Left lung (tissue), 10 donors: ENCODE results near the gene MAN1C1. TPM values are rescaled to one million over a fixed set of nuclear protein-coding genes. Genes with fewer than 3 reads are reported as not detected.

ENCODE experiments used
- ATAC-seq: fragments of 200-7000 bp; cut with Tn5 transposase; one replicate; pipeline ENCODE4 v1.9.1; 2020; ENCODE audit warnings: moderate library complexity
- DNase-seq, 4 donors: peaks; one replicate each; pipeline ENCODE4 v3.0.0-alpha.2; 2013 to 2020
- H3K27ac ChIP-seq, 2 donors: fragments of 200-600 bp; sonication (generic) in 1 of 2; one replicate each; pipeline versions ENCODE4 v1.5.0 to v1.8.0; 2020 to 2021
- H3K27me3 ChIP-seq, 2 donors: fragments of 200-600 bp; sonication (generic) in 1 of 2; one replicate each; pipeline versions ENCODE4 v1.5.0 to v1.8.0; 2020 to 2021
- H3K36me3 ChIP-seq, 2 donors: fragments of 200-600 bp; sonication (generic) in 1 of 2; one replicate each; pipeline versions ENCODE4 v1.5.0 to v1.8.0; 2020 to 2021
- H3K4me1 ChIP-seq, 2 donors: fragments of 200-600 bp; one replicate each; pipeline ENCODE4 v1.8.0; 2021
- H3K4me3 ChIP-seq, 2 donors: fragments of 200-600 bp; sonication (generic) in 1 of 2; one replicate each; pipeline versions ENCODE4 v1.5.0 to v1.8.0; 2020 to 2021; ENCODE audit warnings: mild to moderate bottlenecking in 1 of 2
- H3K9me3 ChIP-seq, 2 donors: fragments of 200-600 bp; sonication (generic) in 1 of 2; one replicate each; pipeline versions ENCODE4 v1.5.0 to v1.8.0; 2020 to 2021
- intact Hi-C, 2 donors: fragments of 100-400 bp; cut with DNase I; formaldehyde crosslinking; loops; one replicate each; pipeline versions ENCODE4 v1.11.2 to v1.14.2; 2022
- polyA plus RNA-seq, 6 donors: library from polyadenylated mRNA; unstranded; fragments of 120-200 nt; gene quantifications; one replicate each; pipeline ENCODE4 v1.2.1, GENCODE V29; 2013; ENCODE audit not compliant: insufficient read length in 6 of 6
- total RNA-seq, 2 donors: library from RNA; stranded (reverse); fragmentation: NEBNext Ultra II Directional; extraction: Animal tissue kit (Norgen Biotek cat#: 25700); gene quantifications; one replicate each; pipeline ENCODE4 v1.2.1, GENCODE V29; 2021
- TF ChIP-seq, protein P1 (sequence below), 2 donors: fragments of 200-600 bp; sonication (generic) in 1 of 2; IDR thresholded peaks; one replicate each; pipeline versions ENCODE4 v1.5.0 to v1.8.0; 2021; ENCODE audit warnings: antibody characterized with exemption in 2 of 2
- donor health status: DM: no; HTN: yes; CAD: no.
- donor health status: DM: no; HTN: no; CAD: no.

The MAN1C1 gene
- total and polyA plus RNA-seq, 8 donors: 14.9 to 20.3 (median 16.1) TPM

DNA sequence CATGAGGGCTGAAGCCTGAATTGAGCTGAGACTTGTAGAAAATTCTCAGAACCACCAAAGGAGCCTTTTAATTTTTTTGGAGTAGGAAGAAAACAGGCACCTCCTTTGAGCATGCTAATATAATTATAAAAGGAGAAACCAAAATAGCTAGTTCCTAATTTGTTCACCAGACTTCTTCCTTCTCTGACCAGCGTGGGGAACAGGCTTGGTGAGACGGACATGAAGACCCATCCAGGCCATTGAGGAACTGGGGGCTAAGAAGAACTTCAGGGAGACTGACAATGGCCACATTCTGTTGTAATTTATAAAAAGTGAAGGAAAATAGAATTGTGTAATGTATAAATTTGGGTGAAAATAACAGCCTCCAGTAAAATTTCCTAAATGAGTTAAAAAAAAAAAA, 62.6 kb downstream of the MAN1C1 start:
- no peak for ATAC-seq
- H3K4me3 ChIP-seq: no peak overlapping the region
- intact Hi-C loops: no loop called here
- no peaks in the 10 kb centered on the region for H3K9me3 ChIP-seq
- H3K27me3 ChIP-seq: no peaks in the 10 kb centered on the region
- no peak for DNase-seq
- TF ChIP-seq, protein P1, sequence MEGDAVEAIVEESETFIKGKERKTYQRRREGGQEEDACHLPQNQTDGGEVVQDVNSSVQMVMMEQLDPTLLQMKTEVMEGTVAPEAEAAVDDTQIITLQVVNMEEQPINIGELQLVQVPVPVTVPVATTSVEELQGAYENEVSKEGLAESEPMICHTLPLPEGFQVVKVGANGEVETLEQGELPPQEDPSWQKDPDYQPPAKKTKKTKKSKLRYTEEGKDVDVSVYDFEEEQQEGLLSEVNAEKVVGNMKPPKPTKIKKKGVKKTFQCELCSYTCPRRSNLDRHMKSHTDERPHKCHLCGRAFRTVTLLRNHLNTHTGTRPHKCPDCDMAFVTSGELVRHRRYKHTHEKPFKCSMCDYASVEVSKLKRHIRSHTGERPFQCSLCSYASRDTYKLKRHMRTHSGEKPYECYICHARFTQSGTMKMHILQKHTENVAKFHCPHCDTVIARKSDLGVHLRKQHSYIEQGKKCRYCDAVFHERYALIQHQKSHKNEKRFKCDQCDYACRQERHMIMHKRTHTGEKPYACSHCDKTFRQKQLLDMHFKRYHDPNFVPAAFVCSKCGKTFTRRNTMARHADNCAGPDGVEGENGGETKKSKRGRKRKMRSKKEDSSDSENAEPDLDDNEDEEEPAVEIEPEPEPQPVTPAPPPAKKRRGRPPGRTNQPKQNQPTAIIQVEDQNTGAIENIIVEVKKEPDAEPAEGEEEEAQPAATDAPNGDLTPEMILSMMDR (IDR thresholded peaks at IDR 0.05): no peak
- H3K4me1 ChIP-seq: peaks cover 0 to 8% of the 10 kb centered on the region in 2 donors
- no peaks in the 10 kb centered on the region for H3K36me3 ChIP-seq
- no peak overlapping the region for H3K27ac ChIP-seq

GRCh38 chr1:25680701-25681100, 64.1 kb downstream of the MAN1C1 start:
- ATAC-seq (no peak), DNase-seq (no peak)
- TF ChIP-seq, protein P1 (IDR thresholded peaks at IDR 0.05): no peak
- no peak overlapping the region for H3K4me3 ChIP-seq
- intact Hi-C loops: no loop called here
- no peaks in the 10 kb centered on the region for H3K9me3 ChIP-seq
- peaks cover 0 to 8% of the 10 kb centered on the region in 2 donors for H3K4me1 ChIP-seq
- no peaks in the 10 kb centered on the region for H3K27me3 ChIP-seq
- no peak overlapping the region for H3K27ac ChIP-seq
- no peaks in the 10 kb centered on the region for H3K36me3 ChIP-seq

- intact Hi-C loops: no loop called here
- ATAC-seq: no peak
- H3K27me3 ChIP-seq: no peaks in the 10 kb centered on the region
- no peak overlapping the region for H3K4me3 ChIP-seq
- no peaks in the 10 kb centered on the region for H3K36me3 ChIP-seq
- no peak overlapping the region for H3K27ac ChIP-seq
- DNase-seq: no peak
- H3K4me1 ChIP-seq: no peaks in the 10 kb centered on the region
- TF ChIP-seq, protein P1 (IDR thresholded peaks at IDR 0.05): no peak
- no peaks in the 10 kb centered on the region for H3K9me3 ChIP-seq
Observed at GRCh38 chr1:25682059-25682601, 65.5 kb downstream of the MAN1C1 start.

DNA sequence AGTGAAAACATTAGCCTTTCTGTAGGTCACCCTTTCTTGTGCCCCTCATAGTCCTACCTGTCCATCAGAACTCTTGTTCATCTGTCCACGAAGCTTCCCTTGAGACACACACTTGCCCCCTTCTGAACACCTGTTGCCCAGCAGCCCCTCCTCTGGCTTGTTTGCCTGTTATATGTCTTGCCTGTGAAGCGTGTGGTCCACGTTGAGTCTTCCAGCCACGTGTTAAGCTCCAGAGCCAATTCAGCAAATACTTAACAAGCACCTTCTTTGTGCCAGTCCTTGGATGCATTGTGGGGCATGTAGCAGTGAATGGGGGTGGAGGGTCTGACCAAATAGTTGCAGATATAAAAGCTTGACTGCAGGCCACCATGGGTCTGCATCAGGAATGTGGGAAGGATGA, 66.6 kb downstream of the MAN1C1 start:
- Histone ChIP-seq H3K27ac (no peak overlapping the region), H3K27me3 (no peaks in the 10 kb centered on the region), H3K4me3 (no peak overlapping the region), H3K36me3 (no peaks in the 10 kb centered on the region), H3K9me3 (no peaks in the 10 kb centered on the region), H3K4me1 (peaks cover 0 to 7% of the 10 kb centered on the region in 2 donors)
- TF ChIP-seq, protein P1 (IDR thresholded peaks at IDR 0.05): no peak
- intact Hi-C loops: no loop called here
- no peak for DNase-seq
- ATAC-seq: no peak

GRCh38 chr1:25683731-25684130, 67.1 kb downstream of the MAN1C1 start:
- H3K4me1 ChIP-seq: peaks cover 0 to 7% of the 10 kb centered on the region in 2 donors
- no peaks in the 10 kb centered on the region for H3K27me3 ChIP-seq
- no peak overlapping the region for H3K27ac ChIP-seq
- DNase-seq: no peak
- no peaks in the 10 kb centered on the region for H3K36me3 ChIP-seq
- ATAC-seq: no peak
- TF ChIP-seq, protein P1 (IDR thresholded peaks at IDR 0.05): no peak
- intact Hi-C loops: no loop called here
- no peak overlapping the region for H3K4me3 ChIP-seq
- H3K9me3 ChIP-seq: no peaks in the 10 kb centered on the region
